ENCODE measurements around the gene CCNB3. TPM values are rescaled to one million over a fixed set of nuclear protein-coding genes. Genes with fewer than 3 reads are reported as not detected.
"Not testable (repeated sequence)": the region's sequence is repeated elsewhere in the genome, so short reads cannot be mapped to it uniquely, and the experiment has no call there.

The CCNB3 gene, protein sequence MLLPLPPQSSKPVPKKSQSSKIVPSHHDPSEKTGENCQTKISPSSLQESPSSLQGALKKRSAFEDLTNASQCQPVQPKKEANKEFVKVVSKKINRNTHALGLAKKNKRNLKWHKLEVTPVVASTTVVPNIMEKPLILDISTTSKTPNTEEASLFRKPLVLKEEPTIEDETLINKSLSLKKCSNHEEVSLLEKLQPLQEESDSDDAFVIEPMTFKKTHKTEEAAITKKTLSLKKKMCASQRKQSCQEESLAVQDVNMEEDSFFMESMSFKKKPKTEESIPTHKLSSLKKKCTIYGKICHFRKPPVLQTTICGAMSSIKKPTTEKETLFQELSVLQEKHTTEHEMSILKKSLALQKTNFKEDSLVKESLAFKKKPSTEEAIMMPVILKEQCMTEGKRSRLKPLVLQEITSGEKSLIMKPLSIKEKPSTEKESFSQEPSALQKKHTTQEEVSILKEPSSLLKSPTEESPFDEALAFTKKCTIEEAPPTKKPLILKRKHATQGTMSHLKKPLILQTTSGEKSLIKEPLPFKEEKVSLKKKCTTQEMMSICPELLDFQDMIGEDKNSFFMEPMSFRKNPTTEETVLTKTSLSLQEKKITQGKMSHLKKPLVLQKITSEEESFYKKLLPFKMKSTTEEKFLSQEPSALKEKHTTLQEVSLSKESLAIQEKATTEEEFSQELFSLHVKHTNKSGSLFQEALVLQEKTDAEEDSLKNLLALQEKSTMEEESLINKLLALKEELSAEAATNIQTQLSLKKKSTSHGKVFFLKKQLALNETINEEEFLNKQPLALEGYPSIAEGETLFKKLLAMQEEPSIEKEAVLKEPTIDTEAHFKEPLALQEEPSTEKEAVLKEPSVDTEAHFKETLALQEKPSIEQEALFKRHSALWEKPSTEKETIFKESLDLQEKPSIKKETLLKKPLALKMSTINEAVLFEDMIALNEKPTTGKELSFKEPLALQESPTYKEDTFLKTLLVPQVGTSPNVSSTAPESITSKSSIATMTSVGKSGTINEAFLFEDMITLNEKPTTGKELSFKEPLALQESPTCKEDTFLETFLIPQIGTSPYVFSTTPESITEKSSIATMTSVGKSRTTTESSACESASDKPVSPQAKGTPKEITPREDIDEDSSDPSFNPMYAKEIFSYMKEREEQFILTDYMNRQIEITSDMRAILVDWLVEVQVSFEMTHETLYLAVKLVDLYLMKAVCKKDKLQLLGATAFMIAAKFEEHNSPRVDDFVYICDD (N-terminal part only)
- total RNA-seq: 0.21 and 0.24 TPM in 2 replicates
- 0.63 TPM for polyA plus RNA-seq (2012)

DNA sequence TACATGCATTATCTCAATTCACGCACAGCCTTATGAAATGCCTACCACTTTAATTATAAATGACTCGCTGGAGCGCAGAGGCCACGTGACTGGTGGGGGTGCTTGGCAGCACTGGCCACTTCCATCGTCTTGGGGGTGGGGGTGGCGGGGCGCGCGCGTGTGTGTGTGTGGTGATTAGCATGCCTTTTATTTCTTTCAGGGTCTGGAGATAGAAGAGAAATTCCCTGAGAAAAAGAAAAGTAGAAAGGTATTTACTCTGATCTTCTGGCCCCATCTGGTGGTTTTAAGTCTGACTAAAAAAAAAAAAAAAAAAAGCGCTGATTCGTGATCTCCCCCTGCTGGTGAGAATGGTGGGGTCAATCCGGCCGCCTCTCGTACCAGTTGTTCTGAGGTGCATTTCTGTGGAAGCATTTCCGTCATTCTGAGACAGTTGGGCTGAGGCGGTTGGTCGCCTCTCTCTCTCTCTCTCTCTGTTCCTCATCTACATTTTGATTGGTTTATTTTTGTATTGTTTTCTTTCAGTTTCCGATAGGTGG is at the start of gene CCNB3:
CCNB3 (plus strand) TSS at position 402 of the 536 bp plus-strand sequence. CDS start 80,399 bp downstream, outside the sequence.
- DNase-seq (ENCODE audit: low read depth): peak; percentile 81

GRCh38 chrX:50157545-50158135 is 46.9 kb upstream of the CCNB3 start:
- DNase-seq (ENCODE audit: low read depth): peak; percentile 3

- no peak for DNase-seq (ENCODE audit: low read depth)
These were observed 46.0 kb upstream of the CCNB3 start for GRCh38 chrX:50158593-50158992.

- peak; percentile 1 for DNase-seq (ENCODE audit: low read depth)
These were observed 43.4 kb upstream of the CCNB3 start for GRCh38 chrX:50161127-50161526.

DNA sequence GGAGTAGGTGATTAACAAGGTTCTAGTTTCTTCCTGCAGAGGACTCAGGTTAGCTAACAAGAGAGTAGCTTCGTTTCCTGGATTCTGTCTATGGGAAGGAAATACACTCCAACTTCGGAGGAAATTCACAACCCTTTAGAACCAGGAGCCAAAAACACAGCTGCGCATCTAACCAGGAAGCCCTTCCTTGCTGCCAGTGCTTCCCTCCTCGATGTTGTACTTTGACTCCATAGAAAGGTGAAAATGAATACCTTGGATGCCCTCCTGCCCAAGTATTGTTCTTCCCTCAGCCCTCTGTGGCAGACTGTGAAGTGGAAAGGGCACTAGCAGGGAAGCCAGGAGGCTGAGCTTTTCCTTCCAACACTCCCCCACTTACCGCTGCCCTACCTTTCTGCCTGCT is 38.8 kb upstream of the CCNB3 start:
- no peak for DNase-seq (ENCODE audit: low read depth)

- DNase-seq (ENCODE audit: low read depth): no peak
These were observed 37.2 kb upstream of the CCNB3 start for GRCh38 chrX:50167366-50167765.

- DNase-seq (ENCODE audit: low read depth): no peak
These were observed 36.3 kb upstream of the CCNB3 start for GRCh38 chrX:50168241-50168687.

DNA sequence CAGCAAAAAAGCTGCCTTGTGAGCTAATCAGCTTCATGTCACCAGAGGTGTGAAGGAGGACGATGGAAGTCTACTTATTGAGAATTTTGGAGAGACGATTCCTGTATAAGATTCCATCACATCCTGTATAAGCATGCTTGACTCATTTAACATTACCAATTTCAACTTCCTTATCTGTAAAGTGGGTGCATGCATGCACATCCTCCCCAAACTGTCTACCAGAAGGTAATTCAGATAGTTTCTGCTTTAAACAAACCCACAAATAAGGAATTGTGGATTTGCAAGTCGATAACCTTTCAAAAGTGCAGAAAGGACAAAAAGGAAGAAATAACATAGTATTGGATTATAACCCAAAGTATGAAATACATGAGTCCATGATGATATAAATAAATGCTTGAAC is 34.8 kb upstream of the CCNB3 start:
- DNase-seq (ENCODE audit: low read depth): no peak

DNA sequence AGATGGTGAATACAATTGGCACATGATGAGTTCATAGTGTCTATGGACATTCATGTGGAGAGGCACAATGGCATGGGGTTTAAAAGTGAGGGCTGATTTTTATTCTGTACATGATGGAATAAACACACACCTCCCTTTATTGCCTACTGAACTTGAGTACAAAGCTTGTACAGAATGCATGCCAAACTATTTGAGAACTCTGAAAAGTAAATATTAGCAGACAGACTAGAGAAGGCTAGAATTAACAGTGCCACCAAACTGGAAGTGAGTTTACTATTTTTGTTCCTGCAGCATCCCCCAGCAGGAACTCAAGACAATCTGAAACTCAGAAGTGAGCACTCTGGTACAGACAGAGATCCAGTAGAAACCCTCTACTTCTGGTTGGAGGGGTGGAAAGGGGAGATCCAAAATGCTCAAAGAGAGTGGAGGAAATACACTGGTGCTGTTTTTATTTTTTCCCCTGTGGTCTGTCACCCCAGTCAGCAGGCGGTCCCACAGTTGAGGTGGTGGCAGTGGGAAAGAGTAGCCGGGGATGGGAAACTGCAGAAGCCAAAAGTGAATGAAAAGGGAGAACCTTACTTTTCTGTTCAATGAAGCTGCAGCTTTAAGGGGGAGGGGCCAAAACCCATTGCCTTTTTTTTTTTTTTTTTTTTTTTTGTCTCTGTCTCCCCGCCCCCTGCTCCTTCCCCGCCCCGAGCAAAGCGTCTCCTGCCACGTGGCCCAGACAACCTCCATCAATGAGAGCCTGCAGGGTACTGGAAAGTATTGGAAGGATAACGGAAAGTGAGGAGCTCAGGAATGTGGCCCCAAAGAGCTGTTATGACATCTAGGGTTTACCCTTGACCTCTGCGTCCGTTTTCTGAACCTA is 24.3 kb upstream of the CCNB3 start:
- DNase-seq (ENCODE audit: low read depth): no peak

DNA sequence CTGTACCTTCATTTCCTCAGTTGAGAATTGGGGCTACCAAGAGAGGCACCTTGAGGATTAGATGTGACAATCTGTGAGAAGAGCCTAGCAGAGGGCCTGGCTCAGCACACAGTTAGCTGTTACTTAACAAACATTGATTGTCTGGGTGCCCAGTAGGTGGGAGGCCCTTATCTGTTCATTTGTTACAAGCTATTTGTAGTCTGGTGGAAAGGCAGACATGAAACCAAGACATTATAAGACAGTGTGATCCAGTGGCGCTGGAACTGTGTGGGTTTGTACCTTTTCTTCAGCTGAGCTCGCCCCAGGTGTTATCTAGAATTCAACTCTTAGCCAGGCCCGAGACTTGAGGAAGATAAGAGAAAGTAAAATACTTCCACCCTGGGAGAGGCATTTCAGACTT is 20.7 kb upstream of the CCNB3 start:
- DNase-seq (ENCODE audit: low read depth): no peak

- no peak for DNase-seq (ENCODE audit: low read depth)
These were observed 15.5 kb upstream of the CCNB3 start for GRCh38 chrX:50188859-50189600.

- DNase-seq (ENCODE audit: low read depth): no peak
These were observed 6.2 kb upstream of the CCNB3 start for GRCh38 chrX:50198348-50198747.

GRCh38 chrX:50200907-50201306 is 3.7 kb upstream of the CCNB3 start, which contains the start of gene AKAP4:
Gene AKAP4 (minus strand): TSS chrX:50201007. CDS start chrX:50200889, 118 bp downstream.
- no peak for DNase-seq (ENCODE audit: low read depth)

GRCh38 chrX:50202539-50202938 is 2.0 kb upstream of the CCNB3 start:
- no peak for DNase-seq (ENCODE audit: low read depth)

- peak; percentile 18 for DNase-seq (ENCODE audit: low read depth)
These were observed 2.2 kb downstream of the CCNB3 start for GRCh38 chrX:50206753-50207152.

GRCh38 chrX:50211510-50211909 is 6.9 kb downstream of the CCNB3 start:
- peak; percentile 15 for DNase-seq (ENCODE audit: low read depth)

GRCh38 chrX:50281253-50281652 is 76.7 kb downstream of the CCNB3 start:
- DNase-seq (ENCODE audit: low read depth): no peak

DNA sequence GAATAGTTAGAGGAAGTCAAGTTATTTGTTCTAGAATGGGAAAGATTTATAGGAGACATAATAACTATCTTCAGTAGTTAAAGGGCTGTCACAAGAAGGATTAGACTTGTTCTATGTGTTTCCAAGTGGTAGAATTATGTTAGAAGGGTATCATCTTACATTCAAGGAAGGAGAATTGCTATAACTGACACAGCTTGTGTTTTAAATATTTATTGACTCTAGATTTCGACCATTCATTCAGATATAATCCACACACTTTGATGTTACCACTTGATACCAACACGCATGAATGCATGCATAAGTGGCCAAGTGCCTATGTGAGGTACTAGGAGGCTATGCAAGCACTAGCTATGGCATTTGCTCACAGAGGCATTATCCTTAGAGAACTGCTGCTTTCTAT is 122.7 kb downstream of the CCNB3 start:
- no peak for DNase-seq (ENCODE audit: low read depth)

GRCh38 chrX:50332668-50333067 is 128.1 kb downstream of the CCNB3 start:
- DNase-seq (ENCODE audit: low read depth): not testable (repeated sequence)
